Skeletal muscle cell (primary cell): ENCODE data around the gene ISY1.
"Not testable (repeated sequence)": the region's sequence is repeated elsewhere in the genome, so short reads cannot be mapped to it uniquely, and the experiment has no call there.

Experiments used
- DNase-seq: peaks from one replicate; pipeline ENCODE4 v3.0.0-alpha.2; 2010; ENCODE audit warnings: low read depth
- H3K4me3 ChIP-seq: 2 replicates; pipeline ENCODE4 v1.5.1; 2011; ENCODE audit warnings: low read depth, mild to moderate bottlenecking, control low read depth, low read length, moderate library complexity

ISY1 gene

GRCh38 chr3:129122412-129123011 is 38.4 kb downstream of the ISY1 start:
- H3K4me3 ChIP-seq = peak overlapping the region; percentile 82
- no peak for DNase-seq

- DNase-seq = peak; percentile 25
- H3K4me3 ChIP-seq = peak within 1 kb of the TSS; percentile 82
These were observed 39.0 kb downstream of the ISY1 start, which contains the start of gene RAB43 for GRCh38 chr3:129121792-129122411. RAB43 (minus strand) TSS chr3:129121804; CDS start chr3:129121489, 315 bp downstream.

- peak overlapping the region; percentile 82 for H3K4me3 ChIP-seq
- DNase-seq = no peak
These were observed 39.7 kb downstream of the ISY1 start for GRCh38 chr3:129121016-129121791.

GRCh38 chr3:129120254-129121004 is 40.4 kb downstream of the ISY1 start:
- peak overlapping the region; percentile 82 for H3K4me3 ChIP-seq
- DNase-seq = peak; percentile 58

GRCh38 chr3:129119365-129120100 is 41.3 kb downstream of the ISY1 start:
- peak overlapping the region; percentile 82 for H3K4me3 ChIP-seq
- no peak for DNase-seq

GRCh38 chr3:129118745-129119144 is 42.1 kb downstream of the ISY1 start:
- no peak overlapping the region for H3K4me3 ChIP-seq
- DNase-seq = no peak

- DNase-seq = no peak
- no peak overlapping the region for H3K4me3 ChIP-seq
These were observed 43.7 kb downstream of the ISY1 start for GRCh38 chr3:129117134-129117533.

GRCh38 chr3:129116482-129116946 is 44.3 kb downstream of the ISY1 start:
- H3K4me3 ChIP-seq = no peak overlapping the region
- DNase-seq = no peak

GRCh38 chr3:129114455-129114854 is 46.4 kb downstream of the ISY1 start:
- H3K4me3 ChIP-seq = no peak overlapping the region
- no peak for DNase-seq

- peak; percentile 16 for DNase-seq
- H3K4me3 ChIP-seq = no peak overlapping the region
These were observed 48.4 kb downstream of the ISY1 start for GRCh38 chr3:129112308-129113052.

- DNase-seq, H3K4me3 ChIP-seq: not testable (repeated sequence)
These were observed 49.6 kb downstream of the ISY1 start for GRCh38 chr3:129111076-129111780.

- DNase-seq = no peak
- no peak overlapping the region for H3K4me3 ChIP-seq
These were observed 53.1 kb downstream of the ISY1 start for GRCh38 chr3:129107793-129108192.

GRCh38 chr3:129106866-129107565 is 53.8 kb downstream of the ISY1 start:
- H3K4me3 ChIP-seq = no peak overlapping the region
- DNase-seq = no peak

GRCh38 chr3:129106320-129106719 is 54.5 kb downstream of the ISY1 start:
- no peak for DNase-seq
- H3K4me3 ChIP-seq = no peak overlapping the region

- no peak for DNase-seq
- H3K4me3 ChIP-seq = no peak overlapping the region
These were observed 55.0 kb downstream of the ISY1 start for GRCh38 chr3:129105862-129106261.

- H3K4me3 ChIP-seq = no peak overlapping the region
- no peak for DNase-seq
These were observed 56.3 kb downstream of the ISY1 start for GRCh38 chr3:129104498-129105079.

GRCh38 chr3:129104051-129104450 is 56.8 kb downstream of the ISY1 start:
- no peak for DNase-seq
- no peak overlapping the region for H3K4me3 ChIP-seq
